IgD-negative memory B cell (primary cell): Measurements from ENCODE around the gene NTN1. TPM values are rescaled to one million over a fixed set of nuclear protein-coding genes. Genes with fewer than 3 reads are reported as not detected.
"Not testable (repeated sequence)": the region's sequence is repeated elsewhere in the genome, so short reads cannot be mapped to it uniquely, and the experiment has no call there.

ENCODE experiments used
- H3K27ac Mint-ChIP-seq, 3 donors: one replicate each; pipeline ENCODE4 v1.8.0; 2020 to 2022; ENCODE audit warnings: mild to moderate bottlenecking in 3 of 3, mixed read lengths in 3 of 3, moderate library complexity in 1 of 3
- H3K27me3 Mint-ChIP-seq: one replicate; pipeline ENCODE4 v1.8.0; 2021; ENCODE audit warnings: mixed read lengths
- H3K36me3 Mint-ChIP-seq: one replicate; pipeline ENCODE4 v1.8.0; 2020; ENCODE audit warnings: mild to moderate bottlenecking, mixed read lengths
- H3K4me1 Mint-ChIP-seq, 3 donors: one replicate each; pipeline ENCODE4 v1.8.0; 2020 to 2022; ENCODE audit warnings: mixed read lengths in 3 of 3, mild to moderate bottlenecking in 1 of 3
- H3K4me3 Mint-ChIP-seq, 4 donors: one replicate each; pipeline ENCODE4 v1.8.0; 2020 to 2022; ENCODE audit warnings: mild to moderate bottlenecking in 4 of 4, mixed read lengths in 4 of 4, moderate library complexity in 3 of 4
- H3K9me3 Mint-ChIP-seq, 3 donors: one replicate each; pipeline ENCODE4 v1.8.0; 2020 to 2021; ENCODE audit warnings: mixed read lengths in 3 of 3, mild to moderate bottlenecking in 1 of 3
- polyA plus RNA-seq: library from polyadenylated mRNA; unstranded; fragments of 300-500 nt; fragmentation: Illumina TruSeq; gene quantifications from one replicate; pipeline ENCODE4 v1.2.3, GENCODE V29; 2021

Gene NTN1
- polyA plus RNA-seq, 1 donor from 2014 or later, result not detected

DNA sequence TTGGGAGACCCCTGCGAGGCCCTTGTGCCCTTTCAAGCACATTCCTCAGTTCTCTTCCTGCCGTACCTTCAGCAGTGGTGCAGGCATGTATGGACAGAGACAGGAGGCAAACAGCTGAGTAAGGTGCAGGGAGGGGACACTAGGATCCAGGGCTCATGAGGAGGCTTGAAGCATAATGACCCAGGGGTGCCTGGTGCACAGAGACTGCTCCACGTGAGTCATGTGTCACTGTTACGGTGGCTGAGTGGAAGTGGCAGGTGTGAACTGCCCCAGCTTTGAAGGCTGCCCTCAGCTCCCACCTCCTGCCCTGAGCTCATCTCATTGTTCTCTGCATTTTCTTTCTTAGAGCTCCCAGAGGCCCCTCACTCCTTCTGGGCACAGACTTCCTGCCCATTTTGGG lies 124.8 kb downstream of the NTN1 start:
- Mint-ChIP-seq H3K27me3 (peaks cover 3% of the 10 kb centered on the region), H3K27ac (no peak overlapping the region), H3K9me3 (no peaks in the 10 kb centered on the region), H3K36me3 (no peaks in the 10 kb centered on the region), H3K4me3 (no peak overlapping the region), H3K4me1 (no peaks in the 10 kb centered on the region)

DNA sequence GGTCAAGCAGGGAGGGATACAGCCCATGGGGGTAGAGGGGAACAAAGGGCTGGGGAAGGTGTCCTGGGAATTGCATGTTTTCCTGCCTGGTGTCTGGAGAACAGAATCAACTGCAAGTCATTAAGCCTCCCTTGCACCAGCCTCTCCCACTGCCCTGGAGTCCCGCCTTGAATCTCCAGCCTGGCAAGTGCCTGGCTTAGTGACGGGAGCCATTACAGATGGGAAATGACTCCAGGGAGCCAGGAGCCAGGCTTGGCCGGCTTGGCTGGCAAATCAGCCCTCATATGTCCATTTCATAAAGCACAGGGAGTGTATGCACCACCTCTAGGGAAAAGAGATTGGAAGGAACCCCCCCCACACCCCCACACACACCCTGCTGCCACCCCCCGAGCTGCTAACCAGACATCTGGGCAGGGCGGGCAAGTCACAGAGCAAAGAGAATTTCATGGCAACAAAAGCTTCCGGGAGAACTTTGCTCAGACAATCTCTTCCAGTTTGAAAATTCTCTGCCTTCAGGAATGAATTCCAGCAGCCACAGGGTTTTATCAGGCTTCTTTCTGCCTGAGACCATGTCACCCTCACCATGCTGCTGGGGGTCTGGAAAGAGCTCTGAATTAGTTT lies 127.7 kb downstream of the NTN1 start:
- Mint-ChIP-seq H3K36me3 (no peaks in the 10 kb centered on the region), H3K4me1 (no peaks in the 10 kb centered on the region), H3K27me3 (peaks cover 3% of the 10 kb centered on the region), H3K27ac (peak overlapping the region in 1 of 3 donors; percentile 26), H3K9me3 (peaks cover 0 to 2% (median 2%) of the 10 kb centered on the region in 3 donors), H3K4me3 (no peak overlapping the region)

DNA sequence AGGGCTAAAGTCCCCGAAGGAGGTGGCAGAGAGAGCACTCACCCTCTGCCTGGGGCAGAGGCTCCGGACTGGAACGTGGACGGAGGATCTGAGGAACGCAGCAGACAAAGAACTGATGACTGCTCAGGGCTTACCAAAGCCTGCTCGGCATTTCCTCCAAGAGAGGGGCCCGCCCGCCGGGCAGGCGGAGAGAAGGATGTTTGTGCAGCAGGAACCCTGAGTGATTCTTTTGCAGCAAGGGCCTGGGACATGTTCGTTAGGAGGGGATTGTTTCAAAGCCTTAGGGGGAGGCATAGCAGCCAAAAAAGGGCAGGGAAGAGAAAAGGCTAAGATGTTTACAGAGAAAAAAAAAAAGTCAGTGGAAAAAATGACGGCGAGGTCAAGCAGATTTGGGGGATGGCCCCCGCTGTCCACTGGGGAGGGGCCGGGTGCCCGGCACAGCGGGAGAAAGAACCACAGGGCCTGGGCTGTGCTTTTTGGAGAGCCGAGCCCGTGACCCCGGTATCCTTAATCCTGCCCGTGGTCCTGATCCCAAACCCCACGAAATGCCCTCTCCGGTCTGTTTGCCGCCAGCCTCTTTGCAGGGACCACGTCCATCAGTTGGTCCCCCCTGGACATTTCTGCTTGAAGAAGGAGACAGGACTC lies 129.3 kb downstream of the NTN1 start:
- H3K36me3 Mint-ChIP-seq, result no peaks in the 10 kb centered on the region

DNA sequence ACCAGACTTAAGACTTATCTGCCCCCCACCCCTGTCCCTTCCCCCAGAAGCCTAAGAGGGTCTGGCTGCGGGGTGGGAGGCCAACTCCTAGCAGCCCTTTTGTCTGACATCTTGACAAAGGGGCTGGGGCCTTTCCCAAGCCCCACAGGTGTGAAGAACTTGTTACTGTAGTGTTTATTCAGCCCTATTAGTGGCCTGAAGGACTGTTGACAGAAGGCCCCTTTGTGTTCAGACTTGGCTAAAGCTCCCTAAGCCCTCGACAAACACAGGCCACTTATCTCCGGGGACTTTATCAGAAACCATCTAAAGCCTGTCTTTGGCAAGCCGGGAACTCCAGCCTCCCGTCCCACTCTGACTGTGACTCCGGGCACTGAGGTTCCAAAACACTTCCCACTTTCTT lies 129.8 kb downstream of the NTN1 start:
- peaks cover 5% of the 10 kb centered on the region for H3K27me3 Mint-ChIP-seq
- H3K27ac Mint-ChIP-seq, result no peak overlapping the region
- H3K4me3 Mint-ChIP-seq, result no peak overlapping the region
- H3K36me3 Mint-ChIP-seq, result no peaks in the 10 kb centered on the region
- peaks cover 0 to 2% (median 2%) of the 10 kb centered on the region in 3 donors for H3K9me3 Mint-ChIP-seq
- no peaks in the 10 kb centered on the region for H3K4me1 Mint-ChIP-seq

More for the DNA sequence above, 129.3 kb downstream of the NTN1 start:
- H3K9me3 Mint-ChIP-seq, result peaks cover 0 to 2% (median 2%) of the 10 kb centered on the region in 3 donors
- peaks cover 3% of the 10 kb centered on the region for H3K27me3 Mint-ChIP-seq
- H3K27ac Mint-ChIP-seq, result no peak overlapping the region
- no peak overlapping the region for H3K4me3 Mint-ChIP-seq
- no peaks in the 10 kb centered on the region for H3K4me1 Mint-ChIP-seq

DNA sequence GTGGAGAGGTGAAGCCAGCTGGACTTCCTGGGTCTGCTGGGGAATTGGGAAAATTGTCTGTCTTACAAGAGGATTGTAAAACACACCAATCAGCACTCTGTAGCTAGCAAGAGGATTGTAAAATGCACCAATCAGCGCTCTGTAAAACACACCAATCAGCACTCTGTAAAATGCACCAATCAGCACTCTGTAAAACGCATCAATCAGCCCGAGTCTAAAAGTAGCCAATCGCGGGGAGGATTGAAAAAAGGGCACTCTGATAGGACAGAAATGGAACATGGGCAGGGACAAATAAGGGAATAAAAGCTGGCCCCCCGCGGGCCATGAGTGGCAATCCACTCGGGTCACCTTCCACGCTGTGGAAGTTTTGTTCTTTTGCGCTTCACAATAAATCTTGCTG lies 130.4 kb downstream of the NTN1 start:
- not testable (repeated sequence) for H3K36me3 Mint-ChIP-seq, H3K27ac Mint-ChIP-seq, H3K27me3 Mint-ChIP-seq, H3K9me3 Mint-ChIP-seq, H3K4me1 Mint-ChIP-seq, H3K4me3 Mint-ChIP-seq

DNA sequence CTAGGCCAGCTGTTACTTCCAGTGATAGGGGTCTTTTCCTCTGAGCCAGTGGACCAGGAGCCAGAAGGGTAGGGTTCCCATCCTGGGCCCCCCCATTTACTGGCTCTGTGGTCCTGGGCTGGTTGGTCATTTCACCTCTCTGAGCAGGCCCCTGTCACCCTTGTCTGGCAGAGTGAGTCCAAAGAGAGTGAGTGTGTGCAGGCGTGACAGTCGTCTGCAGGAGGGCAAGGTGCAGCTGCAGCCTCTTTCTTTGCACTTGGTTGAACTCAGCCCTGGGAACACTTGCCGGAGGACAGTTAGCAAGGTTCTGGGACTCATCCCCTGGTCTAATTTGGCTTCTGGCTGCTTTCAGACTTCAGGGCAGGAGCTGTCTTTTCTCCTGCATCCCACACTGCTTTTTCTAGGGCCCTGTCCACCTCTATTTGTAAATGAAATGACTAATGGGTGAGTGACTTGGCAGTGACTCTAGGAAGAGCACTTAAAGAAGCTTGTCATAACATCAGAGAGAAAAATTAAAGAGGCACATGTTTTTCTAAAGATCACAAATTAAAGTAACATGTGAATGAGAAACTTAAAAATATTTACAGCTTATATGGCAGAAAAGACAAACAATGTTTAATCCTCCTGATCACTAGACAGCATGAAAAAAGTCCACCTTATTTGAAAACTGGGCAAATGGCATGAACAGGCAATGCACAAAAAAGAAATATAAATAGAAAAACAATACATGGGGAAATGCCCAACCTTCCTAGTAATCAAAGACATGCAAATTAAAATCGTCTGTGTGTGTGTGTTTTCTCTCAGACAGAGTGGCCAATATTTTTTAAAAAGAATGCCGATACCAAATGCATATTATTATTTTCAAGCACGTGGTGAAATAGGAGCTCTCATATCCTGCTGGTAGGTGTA lies 137.5 kb downstream of the NTN1 start:
- Mint-ChIP-seq H3K27ac (peak overlapping the region in 1 of 3 donors; percentile 57), H3K36me3 (peaks cover 2% of the 10 kb centered on the region), H3K4me1 (no peaks in the 10 kb centered on the region), H3K4me3 (peak overlapping the region in 1 of 4 donors; percentile 84), H3K27me3 (peaks cover 3% of the 10 kb centered on the region), H3K9me3 (peaks cover 0 to 6% (median 4%) of the 10 kb centered on the region in 3 donors)

DNA sequence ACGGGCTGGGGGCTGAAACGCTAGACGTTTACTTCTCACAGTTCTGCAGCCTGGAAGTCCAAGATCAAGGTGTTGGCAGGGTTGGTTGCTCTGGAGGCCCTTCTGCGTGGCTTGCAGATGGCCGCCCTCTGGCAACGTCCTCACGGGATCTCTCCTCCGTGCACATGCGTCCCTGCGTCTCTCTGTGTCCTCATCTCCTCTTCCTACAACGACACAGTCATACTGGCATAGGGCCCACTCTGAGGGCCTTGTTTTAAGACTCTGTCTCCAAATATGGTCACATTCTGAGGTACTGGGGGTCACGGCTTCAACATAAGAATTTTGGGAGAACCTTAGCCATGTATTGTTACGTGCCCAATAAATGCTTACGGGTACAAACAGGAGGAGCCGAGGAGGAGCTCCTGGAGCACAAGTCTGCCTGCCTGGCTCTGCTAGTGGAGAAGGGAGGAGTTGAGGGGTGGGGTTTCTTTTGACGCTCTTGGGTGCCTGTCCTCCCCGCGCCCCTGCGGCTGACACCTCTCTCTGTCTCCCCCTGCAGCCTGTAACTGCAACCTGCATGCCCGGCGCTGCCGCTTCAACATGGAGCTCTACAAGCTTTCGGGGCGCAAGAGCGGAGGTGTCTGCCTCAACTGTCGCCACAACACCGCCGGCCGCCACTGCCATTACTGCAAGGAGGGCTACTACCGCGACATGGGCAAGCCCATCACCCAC lies 141.1 kb downstream of the NTN1 start:
- Mint-ChIP-seq H3K36me3 (no peaks in the 10 kb centered on the region), H3K27me3 (peaks cover 2% of the 10 kb centered on the region), H3K4me1 (no peaks in the 10 kb centered on the region), H3K4me3 (no peak overlapping the region), H3K27ac (no peak overlapping the region), H3K9me3 (peaks cover 0 to 6% (median 4%) of the 10 kb centered on the region in 3 donors)

DNA sequence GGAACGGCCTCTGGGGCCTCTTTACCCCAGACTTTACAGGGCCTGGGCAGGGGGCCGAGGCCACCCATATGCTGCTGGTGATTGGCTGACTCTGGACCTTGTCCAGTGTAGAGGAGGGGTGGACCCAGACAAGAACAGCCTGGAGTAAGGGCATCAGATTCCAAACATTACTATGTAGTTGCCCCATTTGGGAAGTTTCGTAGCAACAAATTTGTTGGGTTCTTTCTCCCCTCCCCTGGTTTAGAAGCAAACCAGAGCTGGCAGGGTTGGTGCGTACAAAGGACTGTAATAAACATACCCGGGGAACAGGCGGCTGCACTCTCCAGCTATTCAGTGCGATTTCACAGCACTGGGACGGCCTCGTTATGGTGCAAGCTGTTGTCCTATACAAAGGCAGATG lies 145.5 kb downstream of the NTN1 start:
- no peaks in the 10 kb centered on the region for H3K36me3 Mint-ChIP-seq
- H3K27ac Mint-ChIP-seq, result no peak overlapping the region
- H3K27me3 Mint-ChIP-seq, result peaks cover 4% of the 10 kb centered on the region
- H3K4me3 Mint-ChIP-seq, result no peak overlapping the region
- no peaks in the 10 kb centered on the region for H3K9me3 Mint-ChIP-seq
- no peaks in the 10 kb centered on the region for H3K4me1 Mint-ChIP-seq

DNA sequence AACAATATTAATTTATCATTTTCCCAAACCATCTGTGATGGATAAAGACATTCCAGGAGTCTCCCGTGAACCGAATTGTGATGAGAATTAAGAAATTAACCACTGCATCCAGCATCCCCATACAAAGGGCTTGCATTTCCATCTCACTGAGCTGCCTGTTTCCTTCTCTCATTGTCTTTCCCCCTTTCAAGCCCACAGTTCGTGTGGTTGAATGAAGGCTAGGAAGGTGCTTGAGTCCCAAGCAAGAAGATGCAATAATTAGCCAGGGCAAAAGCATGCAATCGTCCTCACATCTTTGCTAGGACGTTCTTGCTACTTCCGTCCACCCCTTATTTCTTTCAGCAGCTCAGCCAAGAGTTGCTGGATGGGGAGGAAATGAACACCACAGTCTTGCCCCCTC lies 146.1 kb downstream of the NTN1 start:
- H3K4me3 Mint-ChIP-seq, result no peak overlapping the region
- no peak overlapping the region for H3K27ac Mint-ChIP-seq
- no peaks in the 10 kb centered on the region for H3K4me1 Mint-ChIP-seq
- H3K27me3 Mint-ChIP-seq, result peaks cover 4% of the 10 kb centered on the region
- H3K9me3 Mint-ChIP-seq, result no peaks in the 10 kb centered on the region
- H3K36me3 Mint-ChIP-seq, result no peaks in the 10 kb centered on the region

DNA sequence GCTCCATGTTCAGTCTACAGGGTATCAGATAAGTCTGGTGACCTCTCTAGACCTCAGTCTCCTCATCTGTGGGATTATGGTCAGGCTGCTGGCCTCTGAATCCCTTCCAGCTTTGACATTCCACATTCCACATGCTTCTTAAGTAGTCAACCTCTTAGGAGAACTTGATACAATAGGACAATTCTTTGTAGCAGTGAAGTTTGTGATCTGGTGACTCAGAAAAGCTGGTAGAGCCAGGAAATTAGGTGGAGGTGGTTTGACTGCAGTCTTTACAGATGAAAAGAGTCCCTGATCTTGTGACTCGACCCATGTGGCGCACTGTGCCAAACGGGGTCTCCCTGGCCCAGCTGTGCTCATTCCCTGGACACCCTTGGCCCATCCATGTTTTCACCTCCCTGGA lies 147.8 kb downstream of the NTN1 start:
- Mint-ChIP-seq H3K4me3 (no peak overlapping the region), H3K27ac (no peak overlapping the region), H3K4me1 (no peaks in the 10 kb centered on the region), H3K36me3 (no peaks in the 10 kb centered on the region), H3K27me3 (peaks cover 4% of the 10 kb centered on the region), H3K9me3 (no peaks in the 10 kb centered on the region)

DNA sequence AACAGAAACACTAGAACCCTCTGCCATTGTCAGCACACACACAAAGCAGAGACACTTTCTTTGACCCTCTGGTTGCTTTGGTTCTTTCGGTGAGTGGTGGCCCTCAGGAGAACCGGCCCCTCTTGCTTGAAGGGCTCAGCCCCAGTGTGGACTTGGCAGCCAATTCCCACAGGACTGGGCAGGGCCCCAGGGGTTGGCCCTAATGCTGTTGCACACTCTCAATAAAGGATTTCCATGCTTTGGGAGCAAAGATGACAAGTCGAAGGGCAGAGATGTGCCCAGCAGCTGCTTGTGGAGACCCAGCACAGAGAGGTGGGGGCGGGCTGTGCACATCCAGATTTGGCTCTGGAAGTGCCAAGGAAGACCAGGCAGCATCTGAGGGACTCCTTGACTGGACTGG lies 149.0 kb downstream of the NTN1 start:
- Mint-ChIP-seq H3K27ac (no peak overlapping the region), H3K4me1 (no peaks in the 10 kb centered on the region), H3K36me3 (no peaks in the 10 kb centered on the region), H3K9me3 (peaks cover 0 to 5% (median 0%) of the 10 kb centered on the region in 3 donors), H3K4me3 (no peak overlapping the region), H3K27me3 (peaks cover 4% of the 10 kb centered on the region)

DNA sequence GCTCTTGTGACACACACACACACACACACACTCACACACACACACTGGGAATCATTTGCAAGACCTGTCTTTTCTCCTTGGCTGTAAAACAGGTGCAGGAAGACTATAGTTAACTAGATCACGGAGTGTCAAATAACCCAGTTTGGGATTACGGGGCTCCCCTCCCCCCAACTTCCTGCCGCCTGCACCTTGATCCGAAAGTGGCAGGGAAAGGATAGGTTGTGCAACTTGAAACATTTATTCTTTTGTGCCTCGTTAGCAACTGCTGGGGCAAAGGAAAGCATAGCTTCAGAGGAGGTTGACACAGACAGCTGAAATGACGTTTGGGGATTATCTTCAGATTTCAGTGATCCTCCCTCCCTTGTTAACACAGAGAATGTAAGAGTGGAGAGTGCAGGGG lies 149.5 kb downstream of the NTN1 start:
- Mint-ChIP-seq H3K27me3 (peaks cover 4% of the 10 kb centered on the region), H3K27ac (no peak overlapping the region), H3K36me3 (no peaks in the 10 kb centered on the region), H3K4me1 (no peaks in the 10 kb centered on the region), H3K4me3 (no peak overlapping the region), H3K9me3 (peaks cover 0 to 5% (median 0%) of the 10 kb centered on the region in 3 donors)

DNA sequence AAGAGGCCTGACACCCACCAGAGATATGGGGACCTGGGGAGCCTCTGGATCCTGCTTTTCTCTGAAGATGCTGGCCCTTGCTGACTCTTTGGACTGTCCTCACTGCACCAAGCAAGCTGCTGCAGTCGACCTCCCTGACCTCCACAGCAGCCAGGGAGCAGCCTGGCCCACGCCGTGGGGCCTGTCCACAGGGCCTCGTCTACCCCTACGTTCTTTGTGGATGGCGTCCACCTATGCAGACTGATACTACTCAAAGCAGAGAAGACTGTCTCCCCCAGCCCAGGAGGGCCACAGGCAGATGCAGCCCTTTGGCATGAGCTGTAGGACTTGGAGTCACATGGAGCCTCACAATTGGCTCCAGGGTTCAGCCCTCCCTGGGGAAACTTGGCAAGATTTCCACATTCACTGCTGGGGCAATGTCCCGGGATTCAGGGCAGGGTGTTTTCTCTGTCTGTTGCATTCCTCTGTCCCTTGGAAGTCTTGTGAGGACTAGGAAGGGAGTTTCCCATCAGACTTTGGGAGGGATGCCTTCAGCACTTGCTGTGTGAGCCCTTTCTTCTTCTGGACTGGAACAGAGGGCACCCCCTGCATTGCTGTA lies 152.2 kb downstream of the NTN1 start:
- Mint-ChIP-seq H3K4me3 (no peak overlapping the region), H3K27me3 (peaks cover 9% of the 10 kb centered on the region), H3K36me3 (no peaks in the 10 kb centered on the region), H3K4me1 (no peaks in the 10 kb centered on the region), H3K27ac (no peak overlapping the region), H3K9me3 (peaks cover 0 to 5% (median 0%) of the 10 kb centered on the region in 3 donors)

DNA sequence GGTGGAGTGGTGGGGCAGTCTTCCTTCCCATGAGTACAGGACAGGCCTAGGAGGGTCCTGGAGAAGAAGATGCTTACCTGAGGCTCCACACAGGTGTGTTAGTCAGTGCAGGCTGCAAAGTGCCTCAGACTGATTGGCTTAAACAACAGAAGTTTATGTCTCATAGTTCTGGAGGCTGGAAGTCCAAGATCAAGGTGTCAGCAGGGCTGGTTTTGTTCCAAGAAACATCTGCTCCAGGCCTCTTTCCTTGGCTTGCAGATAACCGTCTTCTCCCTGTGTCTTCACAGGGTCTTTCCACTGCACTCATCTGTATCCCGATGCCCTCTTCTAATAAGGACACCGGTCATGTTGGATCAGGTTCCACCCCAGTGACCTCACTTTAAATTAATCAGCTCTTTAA lies 153.0 kb downstream of the NTN1 start:
- no peaks in the 10 kb centered on the region for H3K4me1 Mint-ChIP-seq
- H3K27me3 Mint-ChIP-seq, result peaks cover 9% of the 10 kb centered on the region
- no peak overlapping the region for H3K27ac Mint-ChIP-seq
- peaks cover 0 to 5% (median 0%) of the 10 kb centered on the region in 3 donors for H3K9me3 Mint-ChIP-seq
- no peak overlapping the region for H3K4me3 Mint-ChIP-seq
- H3K36me3 Mint-ChIP-seq, result no peaks in the 10 kb centered on the region
